NCI-H345 treated with DMSO at 0.1 percent for 48 hours (cell line): ENCODE data around the gene CENPM.

Experiments used
- DNase-seq: peaks from one replicate; lab custom pipeline; 2025; ENCODE audit not compliant: unreplicated experiment; lab: John Stamatoyannopoulos, UW

Gene CENPM

DNA sequence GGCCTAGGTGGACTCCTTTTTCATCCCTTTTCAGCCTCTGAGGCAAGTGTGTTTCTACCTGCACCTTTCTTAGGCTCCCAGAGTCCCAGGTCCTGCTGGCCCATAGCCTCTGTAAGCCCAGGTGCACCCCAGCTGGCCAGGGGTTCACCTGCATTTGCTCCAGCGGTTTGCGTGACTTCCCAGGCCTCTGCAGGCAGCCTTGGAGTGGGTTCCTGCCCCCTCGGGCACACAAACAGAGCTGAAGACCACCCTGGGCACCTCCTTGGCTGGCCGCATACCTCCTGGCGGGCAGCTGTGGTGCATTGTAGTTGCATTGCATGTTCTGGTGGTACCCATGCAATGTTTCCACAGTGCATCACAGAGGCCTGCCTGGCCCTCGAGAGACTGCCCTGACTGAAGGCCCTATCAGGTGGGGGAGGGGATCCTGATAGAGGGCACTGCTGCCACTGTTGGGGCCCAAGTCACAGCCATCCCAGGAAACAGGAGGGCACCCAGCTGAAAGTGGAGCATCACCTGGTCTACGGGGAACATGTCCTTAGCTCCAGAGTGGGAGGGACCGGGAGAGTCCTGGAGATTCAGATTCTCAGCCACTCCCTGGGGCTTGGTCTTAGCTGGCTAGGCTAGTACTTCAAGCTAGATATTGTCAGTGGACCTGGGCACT lies 46.2 kb downstream of the CENPM start:
- no peak for DNase-seq

DNA sequence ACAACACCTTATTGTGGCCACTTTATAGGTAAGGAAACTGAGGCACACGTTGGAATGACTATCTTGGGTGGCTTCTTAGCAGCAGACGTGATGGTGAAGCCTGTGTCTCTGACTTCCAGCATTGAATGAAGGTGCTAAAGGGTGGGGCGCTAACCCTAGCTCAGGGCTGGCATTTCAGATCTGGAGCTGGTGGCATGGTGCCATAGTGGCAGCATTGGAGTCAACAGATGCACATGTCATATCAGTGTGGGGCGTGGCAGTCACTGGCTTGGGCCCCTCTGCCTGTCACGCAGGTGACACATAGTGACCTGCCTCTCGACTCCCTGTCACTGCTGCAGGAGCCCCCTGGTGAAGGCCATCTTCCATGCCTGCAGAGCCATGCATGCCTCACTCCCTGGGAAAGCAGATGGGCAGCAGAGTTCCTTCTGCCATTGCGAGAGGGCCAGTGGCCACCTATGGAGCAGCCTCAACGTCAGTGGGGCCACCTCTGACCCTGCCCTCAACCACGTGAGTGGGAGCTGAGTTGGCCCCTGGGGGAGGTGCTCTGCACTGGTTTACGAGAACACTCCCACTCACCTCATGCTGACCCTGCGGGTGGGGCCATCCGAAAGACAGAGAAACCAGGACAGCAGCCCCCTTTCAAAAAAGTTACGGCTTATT lies 46.8 kb downstream of the CENPM start:
- no peak for DNase-seq

DNA sequence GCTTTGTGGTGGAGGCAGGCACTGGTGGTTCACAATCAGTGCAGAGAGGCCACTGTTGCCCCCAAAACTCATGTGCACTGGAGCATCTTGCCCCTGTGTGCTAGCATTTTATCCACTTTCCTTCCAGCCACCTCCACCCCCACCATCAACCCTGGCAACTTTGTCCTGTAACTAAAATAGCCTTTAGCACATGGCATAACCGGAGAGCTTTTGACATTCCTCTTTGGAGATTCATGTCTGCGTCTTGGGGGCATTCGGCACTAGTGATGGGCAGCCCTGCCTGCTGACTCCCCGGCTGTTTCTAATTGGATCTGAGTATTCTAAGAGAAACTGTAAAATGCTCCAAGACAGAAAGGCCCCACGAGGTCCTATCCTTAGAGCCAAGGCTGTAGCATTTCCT lies 47.8 kb downstream of the CENPM start:
- no peak for DNase-seq

DNA sequence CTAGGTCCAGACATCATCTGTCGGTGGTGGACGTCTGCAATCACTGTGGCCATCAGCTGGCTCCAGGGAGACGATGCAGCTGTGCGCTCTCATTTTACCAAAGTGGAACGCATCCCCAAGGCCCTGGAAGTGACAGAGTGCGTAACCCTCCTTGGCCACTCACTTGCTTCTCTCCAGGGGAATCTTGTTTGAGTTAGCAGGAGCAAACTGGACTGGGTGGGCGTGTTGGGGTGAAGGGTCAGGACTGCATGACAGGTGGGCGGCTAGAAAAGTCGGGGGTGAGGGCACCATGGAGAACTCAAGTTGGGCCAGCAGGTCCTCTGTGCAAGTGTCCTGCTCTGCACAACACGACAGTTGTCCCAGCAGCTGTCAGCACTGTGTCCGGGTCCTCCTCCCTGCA lies 48.3 kb downstream of the CENPM start:
- no peak for DNase-seq

DNA sequence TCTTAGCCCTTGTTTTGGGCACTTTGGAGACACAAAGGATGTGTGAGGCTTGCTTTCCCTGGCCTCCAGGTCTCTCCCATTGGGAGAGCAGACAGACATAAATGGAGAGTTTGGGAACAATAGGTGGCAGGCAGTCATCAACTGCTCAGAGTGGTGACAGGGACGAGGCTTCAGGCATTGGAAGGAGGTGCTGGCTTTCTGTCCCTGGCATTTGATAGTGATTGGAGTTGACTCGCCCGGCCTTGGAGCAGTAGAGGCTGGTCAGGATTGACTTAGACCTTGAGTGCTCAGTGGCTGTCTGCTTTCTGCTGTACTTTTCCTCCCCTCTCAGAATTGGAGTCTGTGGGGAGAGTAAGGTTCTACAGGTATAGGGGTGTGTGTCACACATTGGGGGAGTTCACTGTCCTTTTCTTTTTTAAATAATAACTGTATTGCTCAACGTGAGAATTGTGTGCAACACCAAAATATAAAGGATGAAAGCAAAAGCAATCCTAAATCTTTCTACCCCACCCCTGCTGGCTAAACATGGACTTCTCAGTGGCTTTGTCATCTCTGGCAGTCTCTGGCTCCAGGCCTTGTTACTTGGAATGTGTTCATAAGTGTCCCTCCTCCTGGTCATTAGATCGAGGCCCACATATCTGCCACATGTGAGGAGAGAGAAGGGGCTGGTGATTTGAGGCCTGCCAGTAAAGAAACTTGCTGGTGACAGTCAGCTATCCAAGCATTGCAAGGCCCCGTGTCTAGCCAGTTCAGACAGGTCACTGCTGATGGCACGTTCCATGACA lies 53.2 kb downstream of the CENPM start:
- no peak for DNase-seq

DNA sequence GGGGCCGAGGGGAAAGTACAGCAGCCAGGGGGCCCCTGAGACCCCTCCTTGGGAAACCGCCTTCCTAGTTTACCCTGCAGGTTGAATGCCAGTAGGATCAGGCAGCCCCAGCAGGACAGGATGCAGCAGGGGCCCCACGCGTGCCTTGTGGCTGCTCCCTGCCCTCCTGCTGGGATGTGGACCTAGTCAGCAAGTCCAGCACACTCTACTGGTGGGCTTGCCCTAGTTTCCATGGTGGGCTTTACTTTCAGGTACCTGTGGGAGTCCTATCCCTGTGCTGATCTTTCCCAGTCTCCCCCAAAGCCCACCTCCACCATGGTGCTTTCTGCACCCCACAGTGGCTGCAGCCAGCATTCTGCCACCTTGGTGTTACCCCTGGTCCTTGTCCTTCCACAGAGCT lies 54.2 kb downstream of the CENPM start:
- DNase-seq = no peak

DNA sequence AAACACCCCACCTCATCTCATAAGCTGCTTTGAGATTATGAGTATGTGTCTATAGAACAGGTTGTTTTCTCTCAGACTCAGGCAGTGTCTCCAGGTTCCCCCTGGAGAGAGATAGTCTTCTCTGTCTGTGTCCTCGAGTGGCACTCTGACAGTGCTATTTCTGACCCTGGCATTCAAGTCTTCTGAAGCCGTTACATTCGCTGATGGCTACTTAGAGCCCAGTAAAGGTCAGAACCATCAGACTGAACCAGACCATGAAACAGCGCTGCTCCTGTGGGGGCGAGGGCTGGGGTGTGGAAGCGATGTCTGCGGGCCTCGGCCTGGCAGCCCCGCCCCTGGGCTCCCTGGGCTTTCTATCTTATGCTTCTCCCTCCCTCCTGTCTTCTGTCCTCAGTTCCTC lies 55.5 kb downstream of the CENPM start:
- no peak for DNase-seq
